Karpas-422 (cell line): Measurements from ENCODE around the gene BHLHE40. TPM values are rescaled to one million over a fixed set of nuclear protein-coding genes. Genes with fewer than 3 reads are reported as not detected.

ENCODE experiments used
- DNase-seq: peaks from one replicate; pipeline ENCODE4 v3.0.0-alpha.2; 2015
- H2AFZ ChIP-seq: fragments of 200-600 bp; sonication (generic); 2 replicates; pipeline ENCODE4 v1.6.1; 2014; ENCODE audit warnings: antibody characterized with exemption, low read length, mixed read lengths
- H3K27ac ChIP-seq: fragments of 200-600 bp; sonication (generic); 2 replicates; pipeline ENCODE4 v1.5.1; 2014; ENCODE audit warnings: mild to moderate bottlenecking, low read length, moderate library complexity
- H3K27me3 ChIP-seq: fragments of 200-600 bp; sonication (generic); 2 replicates; pipeline ENCODE4 v1.6.1; 2014; ENCODE audit warnings: low read length, mixed read lengths
- H3K36me3 ChIP-seq: fragments of 200-600 bp; sonication (generic); 2 replicates; pipeline ENCODE4 v1.6.1; 2014; ENCODE audit warnings: low read length, mixed read lengths; ENCODE audit not compliant: insufficient read depth
- H3K4me1 ChIP-seq: fragments of 200-600 bp; sonication (generic); 2 replicates; pipeline ENCODE4 v1.6.1; 2014; ENCODE audit warnings: mild to moderate bottlenecking, low read length, mixed read lengths
- H3K4me2 ChIP-seq: fragments of 200-600 bp; sonication (generic); 2 replicates; pipeline ENCODE4 v1.6.1; 2014; ENCODE audit warnings: low read length, low read depth, mild to moderate bottlenecking; ENCODE audit not compliant: poor library complexity, severe bottlenecking
- H3K4me3 ChIP-seq: fragments of 200-600 bp; sonication (generic); 2 replicates; pipeline ENCODE4 v1.5.1; 2014; ENCODE audit warnings: mild to moderate bottlenecking, antibody characterized with exemption, low read length, mixed read lengths
- H3K79me2 ChIP-seq: fragments of 200-600 bp; sonication (generic); 2 replicates; pipeline ENCODE4 v1.6.1; 2014; ENCODE audit warnings: mild to moderate bottlenecking, low read length, mixed read lengths
- H3K9ac ChIP-seq: fragments of 200-600 bp; sonication (generic); 2 replicates; pipeline ENCODE4 v1.6.0; 2014; ENCODE audit warnings: low read length
- H3K9me2 ChIP-seq: fragments of 200-600 bp; sonication (generic), shearing (Covaris generic); replicated peaks from 2 replicates; pipeline ENCODE4 v1.6.0; 2014; ENCODE audit warnings: mild to moderate bottlenecking, low read length, moderate library complexity; ENCODE audit not compliant: insufficient read depth
- H3K9me3 ChIP-seq: fragments of 300-700, 200-600 bp; sonication (generic); 2 replicates; pipeline ENCODE4 v1.6.1; 2014; ENCODE audit warnings: low read length, mixed read lengths
- H4K20me1 ChIP-seq: fragments of 200-600 bp; sonication (generic); 2 replicates; pipeline ENCODE4 v1.6.1; 2014; ENCODE audit warnings: mild to moderate bottlenecking, antibody characterized with exemption, low read length, low read depth; ENCODE audit not compliant: insufficient read depth
- total RNA-seq: library from RNA; depleted of rRNA; stranded (reverse); fragments of >200 nt; shearing (Covaris generic); gene quantifications from 2 replicates; pipeline ENCODE4 v1.2.3, GENCODE V29; 2014; ENCODE audit warnings: low replicate concordance

BHLHE40 gene
- total RNA-seq, 1 experiment from 2014 or later = 0.86 TPM

DNA sequence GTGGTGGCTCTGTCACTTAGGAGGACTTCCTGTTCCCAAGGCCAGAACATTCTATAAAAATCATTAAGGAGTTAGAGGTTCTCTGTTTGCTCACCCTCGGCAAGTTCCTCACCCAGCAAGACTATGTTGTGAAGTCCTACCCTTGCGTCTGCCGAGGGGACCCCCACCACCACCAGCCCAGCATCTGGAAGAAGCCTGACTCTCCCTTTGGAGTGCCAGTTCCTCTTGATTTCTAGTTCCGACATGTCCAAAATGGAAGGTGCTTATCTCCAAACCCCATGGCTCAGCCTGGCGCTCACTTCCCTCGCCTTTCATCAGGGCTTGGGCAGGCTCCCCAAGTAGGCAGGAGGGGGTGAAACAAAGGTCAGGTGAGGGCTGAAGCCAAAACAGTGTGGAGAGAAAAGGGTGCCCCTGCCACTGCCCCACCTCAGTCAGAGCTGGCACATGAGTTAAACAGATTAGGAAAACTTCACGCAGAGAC is 41.0 kb downstream of the BHLHE40 start:
- Histone ChIP-seq H2AFZ (no peak overlapping the region), H3K79me2 (no peaks in the 10 kb centered on the region), H3K4me2 (no peak overlapping the region), H3K4me1 (no peaks in the 10 kb centered on the region), H3K27ac (no peak overlapping the region), H3K9me2 (no peaks in the 10 kb centered on the region), H3K9ac (no peak overlapping the region), H4K20me1 (no peaks in the 10 kb centered on the region), H3K36me3 (no peaks in the 10 kb centered on the region), H3K4me3 (no peak overlapping the region), H3K27me3 (no peaks in the 10 kb centered on the region), H3K9me3 (no peaks in the 10 kb centered on the region)
- DNase-seq = no peak

DNA sequence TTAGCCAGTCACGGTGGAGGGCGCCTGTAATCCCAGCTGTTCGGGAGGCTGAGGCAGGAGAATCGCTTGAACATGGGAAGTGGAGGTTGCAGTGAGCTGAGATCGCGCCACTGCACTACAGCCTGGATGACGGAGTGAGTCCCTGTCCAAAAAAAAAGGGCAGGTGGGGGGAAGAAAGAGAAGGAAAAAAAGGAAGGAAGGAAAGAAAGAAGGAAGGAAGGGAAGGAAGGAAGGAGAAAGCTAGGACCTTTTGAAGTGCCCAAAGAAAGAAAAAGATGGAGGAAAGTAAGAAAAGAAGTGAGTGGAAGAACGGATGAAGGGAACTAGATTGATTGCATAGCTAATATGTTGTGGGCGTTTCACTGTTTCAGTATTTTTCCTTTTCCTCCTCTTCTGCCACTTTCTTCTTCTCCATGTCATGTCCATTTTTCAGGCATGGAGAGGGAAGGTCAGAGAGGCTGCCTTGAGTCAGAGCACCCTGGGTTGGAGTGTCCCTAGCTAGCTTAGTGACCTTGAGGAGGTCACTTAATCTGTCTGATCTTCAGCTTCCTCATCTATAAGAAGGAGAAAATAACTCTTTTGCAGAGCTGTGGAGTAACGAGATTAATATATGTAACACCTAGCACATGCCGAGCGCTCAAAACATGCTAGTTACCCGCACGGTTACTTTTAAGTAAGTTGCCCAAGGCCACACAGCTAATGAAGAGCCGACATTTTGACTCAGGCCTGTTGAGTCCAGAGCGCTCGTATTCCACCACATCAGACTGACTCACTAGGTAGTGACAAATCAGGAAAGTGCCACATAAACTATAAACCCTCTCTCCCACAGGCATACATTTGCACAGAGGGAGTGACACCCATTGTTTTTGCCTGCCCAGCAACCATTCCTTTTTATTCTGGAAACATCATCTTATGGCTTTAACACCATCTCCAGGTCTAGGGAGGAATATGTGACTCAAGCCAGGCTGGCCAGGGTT is 42.2 kb downstream of the BHLHE40 start:
- Histone ChIP-seq H3K79me2 (no peaks in the 10 kb centered on the region), H2AFZ (no peak overlapping the region), H3K4me2 (no peak overlapping the region), H3K4me3 (no peak overlapping the region), H3K9ac (no peak overlapping the region), H4K20me1 (no peaks in the 10 kb centered on the region), H3K27me3 (no peaks in the 10 kb centered on the region), H3K27ac (no peak overlapping the region), H3K36me3 (no peaks in the 10 kb centered on the region), H3K9me3 (no peaks in the 10 kb centered on the region), H3K4me1 (no peaks in the 10 kb centered on the region), H3K9me2 (no peaks in the 10 kb centered on the region)
- DNase-seq = no peak

- H3K9me3 ChIP-seq = no peaks in the 10 kb centered on the region
- no peaks in the 10 kb centered on the region for H3K36me3 ChIP-seq
- H3K4me1 ChIP-seq = no peaks in the 10 kb centered on the region
- no peak overlapping the region for H3K9ac ChIP-seq
- DNase-seq = no peak
- no peaks in the 10 kb centered on the region for H4K20me1 ChIP-seq
- no peaks in the 10 kb centered on the region for H3K27me3 ChIP-seq
- no peak overlapping the region for H3K4me3 ChIP-seq
- no peaks in the 10 kb centered on the region for H3K9me2 ChIP-seq
- H3K4me2 ChIP-seq = no peak overlapping the region
- no peak overlapping the region for H3K27ac ChIP-seq
- H2AFZ ChIP-seq = no peak overlapping the region
- no peaks in the 10 kb centered on the region for H3K79me2 ChIP-seq
These were observed 43.1 kb downstream of the BHLHE40 start for GRCh38 chr3:5022187-5022965.

DNA sequence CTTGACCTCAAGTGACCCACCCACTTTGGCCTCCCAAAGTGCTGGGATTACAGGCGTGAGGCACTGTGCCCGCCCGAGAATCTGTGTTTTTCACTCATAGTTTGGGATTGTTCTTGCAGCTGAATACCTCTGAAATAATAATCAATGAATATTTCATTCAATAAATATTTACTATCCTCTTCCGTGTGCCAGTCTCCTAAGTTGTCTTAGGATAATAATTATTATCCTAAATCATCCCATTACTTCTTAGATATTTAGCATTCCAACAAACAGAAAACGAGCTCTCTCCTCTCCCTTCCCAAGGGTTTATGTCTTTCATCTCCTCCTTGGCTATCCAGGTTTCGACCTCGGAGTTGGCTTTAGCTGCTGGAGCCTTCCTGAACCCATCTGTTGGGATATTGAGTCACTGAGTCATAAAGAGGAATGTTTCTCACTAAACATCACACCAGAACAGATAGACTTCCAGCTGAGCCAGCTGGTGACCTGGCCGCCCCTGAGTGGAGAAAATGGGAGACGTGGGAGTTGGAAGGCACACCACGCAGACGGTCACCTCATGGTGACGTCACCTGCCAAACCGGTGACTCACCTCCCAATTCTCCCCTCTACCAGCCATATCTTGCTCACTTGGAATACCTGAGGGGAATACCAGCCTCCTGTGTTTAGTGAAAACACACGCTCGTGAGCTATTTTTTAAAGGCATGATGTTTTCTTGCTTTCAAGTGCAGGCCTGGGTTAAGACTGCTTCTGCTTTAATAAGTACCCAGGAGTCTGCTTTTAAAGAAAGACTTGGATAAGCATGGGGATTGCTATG is 43.9 kb downstream of the BHLHE40 start:
- H3K27me3 ChIP-seq = no peaks in the 10 kb centered on the region
- no peak overlapping the region for H3K27ac ChIP-seq
- no peak overlapping the region for H3K4me3 ChIP-seq
- no peaks in the 10 kb centered on the region for H3K4me1 ChIP-seq
- no peaks in the 10 kb centered on the region for H4K20me1 ChIP-seq
- H2AFZ ChIP-seq = no peak overlapping the region
- H3K79me2 ChIP-seq = no peaks in the 10 kb centered on the region
- H3K36me3 ChIP-seq = no peaks in the 10 kb centered on the region
- no peak overlapping the region for H3K9ac ChIP-seq
- no peaks in the 10 kb centered on the region for H3K9me2 ChIP-seq
- no peak overlapping the region for H3K4me2 ChIP-seq
- DNase-seq = no peak
- no peaks in the 10 kb centered on the region for H3K9me3 ChIP-seq

GRCh38 chr3:5023777-5024346 is 44.6 kb downstream of the BHLHE40 start:
- Histone ChIP-seq H3K4me2 (no peak overlapping the region), H3K27ac (no peak overlapping the region), H3K4me1 (no peaks in the 10 kb centered on the region), H4K20me1 (no peaks in the 10 kb centered on the region), H3K9ac (no peak overlapping the region), H3K4me3 (no peak overlapping the region), H3K9me3 (no peaks in the 10 kb centered on the region), H3K9me2 (no peaks in the 10 kb centered on the region), H3K79me2 (no peaks in the 10 kb centered on the region), H3K36me3 (no peaks in the 10 kb centered on the region), H2AFZ (no peak overlapping the region), H3K27me3 (no peaks in the 10 kb centered on the region)
- DNase-seq = no peak

DNA sequence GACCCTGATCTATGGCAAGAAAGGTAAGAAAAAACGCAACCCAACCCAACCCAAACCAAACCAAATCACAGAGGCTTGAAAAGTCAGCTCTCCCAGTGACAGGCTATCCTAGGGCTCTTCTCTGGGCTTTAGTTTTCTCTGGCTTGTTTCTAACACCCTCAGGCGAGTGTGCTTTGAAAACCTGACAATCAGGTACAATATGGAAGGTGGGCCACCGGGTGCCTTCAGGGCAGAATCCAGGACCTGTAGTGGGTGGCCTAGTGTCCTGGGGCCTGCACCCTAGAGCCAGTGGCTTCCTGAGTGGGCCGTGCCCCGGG is 46.8 kb downstream of the BHLHE40 start:
- no peaks in the 10 kb centered on the region for H3K79me2 ChIP-seq
- H4K20me1 ChIP-seq = no peaks in the 10 kb centered on the region
- H2AFZ ChIP-seq = no peak overlapping the region
- no peaks in the 10 kb centered on the region for H3K4me1 ChIP-seq
- H3K36me3 ChIP-seq = no peaks in the 10 kb centered on the region
- H3K27ac ChIP-seq = no peak overlapping the region
- H3K9me3 ChIP-seq = no peaks in the 10 kb centered on the region
- H3K9ac ChIP-seq = no peak overlapping the region
- no peaks in the 10 kb centered on the region for H3K9me2 ChIP-seq
- no peaks in the 10 kb centered on the region for H3K27me3 ChIP-seq
- H3K4me2 ChIP-seq = no peak overlapping the region
- DNase-seq = no peak
- no peak overlapping the region for H3K4me3 ChIP-seq

- Histone ChIP-seq H3K9ac (no peak overlapping the region), H4K20me1 (no peaks in the 10 kb centered on the region), H3K4me1 (no peaks in the 10 kb centered on the region), H3K4me2 (no peak overlapping the region), H3K36me3 (no peaks in the 10 kb centered on the region), H3K4me3 (no peak overlapping the region), H3K9me2 (no peaks in the 10 kb centered on the region), H3K9me3 (no peaks in the 10 kb centered on the region), H3K79me2 (no peaks in the 10 kb centered on the region), H3K27me3 (no peaks in the 10 kb centered on the region), H2AFZ (no peak overlapping the region), H3K27ac (no peak overlapping the region)
- no peak for DNase-seq
These were observed 50.5 kb downstream of the BHLHE40 start for GRCh38 chr3:5029715-5030114.
